Subcutaneous adipose tissue (tissue), 4 donors: ENCODE data around the gene ERMAP. TPM values are rescaled to one million over a fixed set of nuclear protein-coding genes. Genes with fewer than 3 reads are reported as not detected.

Source experiments
- CTCF ChIP-seq: fragments of 450-650 bp; IDR thresholded peaks from one replicate; pipeline ENCODE4 v1.5.1; 2016; ENCODE audit warnings: low read depth, mild to moderate bottlenecking, control low read depth, antibody characterized with exemption, moderate library complexity
- total RNA-seq, 4 donors: library from RNA; depleted of rRNA; stranded (reverse); fragments of >200 nt; gene quantifications; one replicate each; pipeline ENCODE4 v1.1.0, GENCODE V29; 2016

Gene ERMAP
- total RNA-seq, 4 donors from 2014 or later = 17.3 to 20.0 (median 19.8) TPM

DNA sequence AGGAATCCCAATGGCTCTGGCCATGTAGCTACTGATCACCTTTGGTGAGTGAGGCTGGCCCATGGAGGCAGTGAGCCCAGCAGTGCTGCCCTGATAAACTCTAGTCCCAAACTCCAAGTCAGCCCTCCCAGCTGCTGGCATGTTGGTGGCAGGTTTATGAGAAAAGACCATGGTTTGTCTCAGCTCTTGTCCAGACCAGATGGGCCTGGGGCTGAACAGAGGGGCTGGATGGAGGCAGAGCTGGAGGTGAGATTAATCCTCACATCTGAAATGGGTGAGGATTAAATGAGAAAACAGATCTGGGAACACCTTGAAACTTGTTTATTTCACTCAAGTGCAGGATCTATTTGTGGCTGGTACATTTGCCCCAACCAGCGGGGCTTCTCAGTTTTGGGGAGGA, 28.9 kb upstream of the ERMAP start:
- no peak for TF ChIP-seq CTCF

DNA sequence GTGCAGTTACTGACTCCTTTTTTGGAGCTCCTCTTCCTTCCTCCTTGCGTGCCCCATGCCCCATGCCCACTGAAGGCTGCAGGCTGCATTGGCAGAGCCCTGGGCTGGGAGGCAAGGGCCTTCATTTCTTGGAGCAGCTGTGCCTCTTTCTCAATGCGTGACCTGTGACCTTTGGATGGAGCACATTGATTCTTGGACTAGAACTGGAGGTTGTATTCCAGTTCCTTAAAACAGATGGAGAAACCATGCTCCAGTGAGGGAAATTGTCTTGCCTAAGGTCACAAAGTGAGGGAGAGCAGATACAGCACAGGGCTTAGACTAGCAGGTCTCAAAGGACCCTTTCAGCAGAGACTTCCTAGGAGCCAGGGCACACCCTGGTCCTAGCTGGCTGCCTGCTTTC, 23.1 kb upstream of the ERMAP start:
- no peak for TF ChIP-seq CTCF

- TF ChIP-seq CTCF = no peak
These were observed 19.5 kb upstream of the ERMAP start for GRCh38 chr1:42797414-42797813.

DNA sequence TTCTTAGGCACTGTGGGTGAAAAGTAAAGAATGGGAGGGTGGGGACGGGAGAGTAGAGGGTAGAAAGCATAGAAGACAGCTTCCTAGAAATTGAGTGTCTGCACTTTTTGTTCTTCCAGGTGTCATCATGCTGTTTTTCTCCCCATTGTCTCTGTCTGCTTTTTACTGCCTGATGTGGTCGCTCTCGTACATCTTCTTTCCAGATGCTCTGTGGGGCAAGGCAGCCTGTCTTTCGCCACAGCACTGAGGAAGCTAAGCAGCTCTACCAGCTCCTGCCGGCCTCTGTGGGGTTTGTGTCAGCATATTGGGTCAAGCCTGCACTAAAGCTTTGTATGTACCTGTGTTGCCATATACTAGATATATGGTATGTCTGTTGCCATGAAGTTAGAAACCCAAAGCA, 18.9 kb upstream of the ERMAP start:
- no peak for TF ChIP-seq CTCF

DNA sequence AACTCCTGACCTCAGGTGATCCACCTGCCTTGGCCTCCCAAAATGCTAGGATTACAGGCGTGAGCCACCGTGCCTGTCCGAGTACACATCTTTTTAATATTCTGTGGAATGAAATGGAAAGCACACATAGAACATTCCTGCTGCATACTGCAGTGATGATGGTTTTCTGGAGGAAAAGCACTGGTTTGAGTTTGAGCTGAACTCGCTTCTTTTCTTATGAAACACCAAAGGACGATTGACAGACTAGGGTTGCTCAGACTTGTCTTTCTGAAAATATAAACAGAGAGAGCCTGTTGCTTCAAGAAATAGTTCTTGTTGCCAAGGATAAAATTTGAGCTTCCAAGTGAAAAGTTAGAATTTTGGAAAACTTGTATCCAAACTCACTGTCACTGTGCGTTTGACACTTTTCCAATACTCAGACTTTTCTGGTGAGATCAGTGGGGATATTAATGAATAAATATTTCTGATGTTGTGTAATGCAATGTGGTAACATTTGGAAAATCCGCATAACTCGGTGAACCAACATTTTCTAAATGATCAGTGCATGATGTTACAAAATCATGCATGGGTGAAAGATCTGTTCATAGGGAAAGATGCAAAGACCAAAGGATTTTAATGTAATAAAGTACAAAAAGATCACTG, 15.0 kb upstream of the ERMAP start:
- TF ChIP-seq CTCF = no peak

GRCh38 chr1:42806171-42806570, 10.8 kb upstream of the ERMAP start:
- no peak for TF ChIP-seq CTCF

DNA sequence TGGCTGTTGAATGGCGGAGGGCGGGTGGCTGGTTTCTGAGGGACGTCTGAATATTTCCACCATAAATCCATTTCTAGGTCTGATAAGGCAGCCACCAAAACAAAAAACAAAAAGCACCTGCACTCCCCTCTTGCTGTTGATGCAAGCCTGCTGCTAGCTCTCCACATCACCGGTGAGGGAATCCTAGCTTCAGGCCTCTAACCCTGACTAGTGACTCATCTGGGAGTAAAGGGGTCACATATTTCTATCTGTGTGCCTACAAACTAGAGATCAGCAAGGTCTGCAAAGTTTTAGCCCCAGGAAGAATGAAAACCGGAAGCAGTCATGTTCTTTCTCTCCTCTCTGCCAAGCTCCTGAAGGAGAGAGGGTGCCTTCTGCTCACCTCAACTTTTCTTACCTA, 10.3 kb upstream of the ERMAP start:
- no peak for TF ChIP-seq CTCF
